Ovary (tissue), 9 donors: ENCODE measurements around the gene SMIM3. TPM values are rescaled to one million over a fixed set of nuclear protein-coding genes. Genes with fewer than 3 reads are reported as not detected.

Experiments used
- DNase-seq, 5 donors: peaks; one replicate each; pipeline ENCODE4 v3.0.0-alpha.2; 2019 to 2020
- H3K27ac ChIP-seq, 2 donors: fragments of 200-600 bp; one replicate each; pipeline versions ENCODE4 v1.5.1 to v1.8.0; 2019 to 2022
- H3K27me3 ChIP-seq: fragments of 200-600 bp; one replicate; pipeline ENCODE4 v1.8.0; 2022
- H3K36me3 ChIP-seq: fragments of 200-600 bp; sonication (generic); one replicate; pipeline ENCODE4 v1.5.1; 2019
- H3K4me1 ChIP-seq: one replicate; pipeline ENCODE4 v1.8.1; 2013; ENCODE audit warnings: mild to moderate bottlenecking, moderate library complexity; ENCODE audit not compliant: insufficient read depth
- H3K4me3 ChIP-seq: fragments of 200-600 bp; sonication (generic); one replicate; pipeline ENCODE4 v1.5.1; 2017
- H3K9me3 ChIP-seq, 2 donors: fragments of 200-600 bp in 1 of 2; sonication (generic) in 1 of 2; one replicate each; pipeline versions ENCODE4 v1.5.1 to v1.8.1; 2013 to 2019; ENCODE audit warnings: mild to moderate bottlenecking in 1 of 2, moderate library complexity in 1 of 2
- CTCF ChIP-seq, 3 donors: fragments of 450-650 bp in 2 of 3; fragments of 200-600 bp in 1 of 3; IDR thresholded peaks; one replicate each; pipeline versions ENCODE4 v1.5.1 to v1.8.0; 2016 to 2022; ENCODE audit warnings: antibody characterized with exemption in 3 of 3, mild to moderate bottlenecking in 1 of 3
- EP300 ChIP-seq: sonication (generic); formaldehyde crosslinking; IDR thresholded peaks from one replicate; pipeline ENCODE4 v1.6.1; 2017; ENCODE audit warnings: antibody characterized with exemption
- POLR2A ChIP-seq: fragments of 450-650 bp; IDR thresholded peaks from one replicate; pipeline ENCODE4 v1.6.1; 2017; ENCODE audit warnings: antibody characterized with exemption, mild to moderate bottlenecking, moderate library complexity
- WGBS, 3 donors: extraction: QIAGEN DNeasy Blood & Tissue Kit in 1 of 3; methylation state at CpG; one replicate each; pipeline versions ENCODE4 v1.1.5 to v1.1.7; 2013 to 2017; 5-methylcytosine and 5-hydroxymethylcytosine counted together
- intact Hi-C, 4 donors: fragments of 100-400 bp; cut with DNase I; formaldehyde crosslinking; loops; one replicate each; pipeline versions ENCODE4 v1.11.0 to v1.15.1; 2022 to 2023
- polyA plus RNA-seq, 2 donors: library from polyadenylated mRNA; stranded (reverse); fragments of 200-250 nt in 1 of 2; fragments of 350-450 nt in 1 of 2; fragmentation: Illumina TruSeq in 1 of 2; extraction: RNeasy Lipid Tissue Mini Kit (QIAGEN cat#74804) in 1 of 2; gene quantifications; one replicate each; pipeline ENCODE4 v1.2.3, GENCODE V29; 2013 to 2014
- total RNA-seq, 7 donors: library from RNA; depleted of rRNA in 2 of 7; stranded (reverse); fragments of >200 nt in 2 of 7; fragmentation: NEBNext Ultra II Directional in 3 of 7; extraction: Animal tissue kit (Norgen Biotek cat#: 25700) in 3 of 7; gene quantifications; one replicate each; pipeline versions ENCODE4 v1.1.0 to v1.2.4, GENCODE V29; 2016 to 2023
- donor health status: DM: no; HTN: no; CAD: no; lungs with moderate emphysema.
- donor health status: DM: no; HTN: no; CAD: no.
- donor health status: Bipolar disorder and iron deficiency.
- donor health status: DM: yes; HTN: yes; CAD: no.
- donor health status: DM: no; HTN: no; CAD: no.
- donor health status: DM: yes; HTN: yes; CAD: no.

The SMIM3 gene
- total and polyA plus RNA-seq, 9 donors: 14.7 to 33.6 (median 20.9) TPM

GRCh38 chr5:150750469-150750868 lies 28.1 kb upstream of the SMIM3 start:
- no peak overlapping the region for H3K27ac ChIP-seq

GRCh38 chr5:150751096-150751891 lies 27.3 kb upstream of the SMIM3 start:
- TF ChIP-seq POLR2A: no peak
- no peak for TF ChIP-seq EP300
- no peak for TF ChIP-seq CTCF (IDR thresholded peaks at IDR 0.05)
- Histone ChIP-seq H3K9me3 (no peaks in the 10 kb centered on the region), H3K4me3 (no peak overlapping the region), H3K36me3 (no peaks in the 10 kb centered on the region), H3K4me1 (no peaks in the 10 kb centered on the region), H3K27ac (no peak overlapping the region), H3K27me3 (no peaks in the 10 kb centered on the region)
- no peak for DNase-seq
- intact Hi-C loops: no loop called here
- 19 to 31% (median 25%) methylated on average over 3 of the region's 3 CpGs for WGBS, 3 donors

More at GRCh38 chr5:150750469-150750868, 28.1 kb upstream of the SMIM3 start:
- Histone ChIP-seq H3K4me3 (no peak overlapping the region), H3K27me3 (no peaks in the 10 kb centered on the region), H3K36me3 (no peaks in the 10 kb centered on the region), H3K4me1 (no peaks in the 10 kb centered on the region), H3K9me3 (no peaks in the 10 kb centered on the region)
- 40 to 54% (median 41%) methylated on average over 2 of the region's 2 CpGs for WGBS, 3 donors
- no peak for TF ChIP-seq EP300
- TF ChIP-seq CTCF (IDR thresholded peaks at IDR 0.05): no peak
- TF ChIP-seq POLR2A: no peak
- intact Hi-C loops: no loop called here
- DNase-seq: no peak

GRCh38 chr5:150753463-150753862 lies 25.1 kb upstream of the SMIM3 start:
- no peak for TF ChIP-seq CTCF (IDR thresholded peaks at IDR 0.05)
- no peak for TF ChIP-seq POLR2A
- TF ChIP-seq EP300: no peak
- H3K36me3 ChIP-seq: no peaks in the 10 kb centered on the region
- intact Hi-C loops: no loop called here
- WGBS, 3 donors: 85 to 89% (median 88%) methylated on average over 5 of the region's 5 CpGs
- peaks cover 3% of the 10 kb centered on the region for H3K4me1 ChIP-seq
- H3K9me3 ChIP-seq: no peaks in the 10 kb centered on the region
- no peaks in the 10 kb centered on the region for H3K27me3 ChIP-seq
- no peak overlapping the region for H3K4me3 ChIP-seq
- no peak overlapping the region for H3K27ac ChIP-seq
- DNase-seq: no peak

- Histone ChIP-seq H3K27me3 (no peaks in the 10 kb centered on the region), H3K4me3 (no peak overlapping the region), H3K36me3 (no peaks in the 10 kb centered on the region), H3K9me3 (no peaks in the 10 kb centered on the region), H3K4me1 (peaks cover 3% of the 10 kb centered on the region), H3K27ac (no peak overlapping the region)
- TF ChIP-seq CTCF (IDR thresholded peaks at IDR 0.05): no peak
- no peak for TF ChIP-seq POLR2A
- no peak for TF ChIP-seq EP300
- 70 to 95% (median 79%) methylated on average over 1 of the region's 1 CpG for WGBS, 3 donors
- no peak for DNase-seq
- intact Hi-C loops: no loop called here
Measured at GRCh38 chr5:150753863-150754262, 24.7 kb upstream of the SMIM3 start.
